IPS-15b (cell line): Measurements from ENCODE around the gene PDHX.
"Not testable (repeated sequence)": the region's sequence is repeated elsewhere in the genome, so short reads cannot be mapped to it uniquely, and the experiment has no call there.

Experiments
- H3K27me3 ChIP-seq: one replicate; pipeline ENCODE4 v1.6.1; 2013; ENCODE audit warnings: low read length; ENCODE audit not compliant: control insufficient read depth, insufficient read depth
- H3K36me3 ChIP-seq: one replicate; pipeline ENCODE4 v1.6.1; 2013; ENCODE audit warnings: low read length; ENCODE audit not compliant: control insufficient read depth, insufficient read depth
- H3K4me1 ChIP-seq: one replicate; pipeline ENCODE4 v1.6.1; 2013; ENCODE audit warnings: mild to moderate bottlenecking, low read length; ENCODE audit not compliant: control insufficient read depth, insufficient read depth
- H3K4me3 ChIP-seq: one replicate; pipeline ENCODE4 v1.5.1; 2013; ENCODE audit warnings: low read depth, low read length
- H3K9ac ChIP-seq: one replicate; pipeline ENCODE4 v1.6.1; 2013; ENCODE audit warnings: low read depth, mild to moderate bottlenecking, low read length
- H3K9me3 ChIP-seq: one replicate; pipeline ENCODE4 v1.6.1; 2013; ENCODE audit warnings: mild to moderate bottlenecking, low read length; ENCODE audit not compliant: control insufficient read depth, insufficient read depth

Gene PDHX

DNA sequence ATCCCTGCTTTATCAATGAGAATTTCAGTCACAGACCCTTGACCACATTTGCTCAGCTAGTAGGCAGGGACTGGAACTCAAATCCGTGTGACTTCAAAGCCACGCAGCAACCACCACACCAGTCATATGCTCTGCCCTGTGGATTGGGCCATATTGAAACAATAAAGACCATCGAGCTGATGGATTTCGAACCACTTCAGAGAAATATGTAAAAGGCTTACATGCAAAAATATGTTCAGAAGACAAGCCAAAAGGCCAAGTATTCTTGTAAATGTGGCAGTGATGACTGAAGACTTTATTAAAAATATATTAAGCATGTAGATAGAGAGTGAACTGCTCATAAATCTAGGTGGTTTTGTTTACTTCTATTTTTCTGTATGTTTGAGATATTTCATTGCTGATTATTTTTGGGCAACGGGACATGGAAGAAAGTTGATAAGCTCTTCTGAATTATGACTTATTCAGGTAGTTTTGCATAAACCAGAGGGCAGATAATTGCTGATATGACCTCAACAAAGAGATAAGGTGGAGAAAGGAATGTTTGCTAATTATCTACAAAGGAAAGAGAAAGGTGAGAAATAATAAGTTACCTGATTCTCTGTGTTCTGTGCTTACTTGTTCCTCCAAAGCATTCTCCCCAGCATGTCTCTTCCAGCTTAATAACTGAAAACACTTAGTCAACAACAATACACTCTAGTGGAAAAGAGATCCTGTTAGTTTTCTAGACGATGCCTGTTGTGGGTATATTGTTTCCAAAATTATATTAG is 99.4 kb downstream of the PDHX start:
- H3K36me3 ChIP-seq = no peaks in the 10 kb centered on the region
- peaks cover 20% of the 10 kb centered on the region for H3K4me1 ChIP-seq
- H3K27me3 ChIP-seq = no peaks in the 10 kb centered on the region
- no peak overlapping the region for H3K4me3 ChIP-seq
- no peak overlapping the region for H3K9ac ChIP-seq
- no peaks in the 10 kb centered on the region for H3K9me3 ChIP-seq

DNA sequence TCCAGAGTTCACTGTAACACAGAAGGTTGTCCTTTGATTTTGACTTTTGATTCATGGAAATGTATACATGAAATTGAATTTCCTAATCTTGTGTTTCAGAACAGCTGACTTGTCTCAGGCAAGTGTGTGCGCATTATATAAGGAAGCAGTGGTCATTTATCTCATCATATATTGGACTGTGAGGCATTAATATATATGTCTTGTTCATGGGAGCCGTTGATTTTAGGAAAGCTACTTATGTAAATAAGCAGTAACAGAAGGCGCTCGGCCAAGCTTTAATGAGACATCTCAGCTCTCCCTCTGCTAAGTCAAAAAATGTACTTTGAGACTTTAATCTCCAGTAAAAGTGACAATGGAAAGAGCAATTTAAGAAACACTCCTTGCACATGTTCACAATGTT is 100.5 kb downstream of the PDHX start:
- Histone ChIP-seq H3K27me3 (no peaks in the 10 kb centered on the region), H3K36me3 (no peaks in the 10 kb centered on the region)

DNA sequence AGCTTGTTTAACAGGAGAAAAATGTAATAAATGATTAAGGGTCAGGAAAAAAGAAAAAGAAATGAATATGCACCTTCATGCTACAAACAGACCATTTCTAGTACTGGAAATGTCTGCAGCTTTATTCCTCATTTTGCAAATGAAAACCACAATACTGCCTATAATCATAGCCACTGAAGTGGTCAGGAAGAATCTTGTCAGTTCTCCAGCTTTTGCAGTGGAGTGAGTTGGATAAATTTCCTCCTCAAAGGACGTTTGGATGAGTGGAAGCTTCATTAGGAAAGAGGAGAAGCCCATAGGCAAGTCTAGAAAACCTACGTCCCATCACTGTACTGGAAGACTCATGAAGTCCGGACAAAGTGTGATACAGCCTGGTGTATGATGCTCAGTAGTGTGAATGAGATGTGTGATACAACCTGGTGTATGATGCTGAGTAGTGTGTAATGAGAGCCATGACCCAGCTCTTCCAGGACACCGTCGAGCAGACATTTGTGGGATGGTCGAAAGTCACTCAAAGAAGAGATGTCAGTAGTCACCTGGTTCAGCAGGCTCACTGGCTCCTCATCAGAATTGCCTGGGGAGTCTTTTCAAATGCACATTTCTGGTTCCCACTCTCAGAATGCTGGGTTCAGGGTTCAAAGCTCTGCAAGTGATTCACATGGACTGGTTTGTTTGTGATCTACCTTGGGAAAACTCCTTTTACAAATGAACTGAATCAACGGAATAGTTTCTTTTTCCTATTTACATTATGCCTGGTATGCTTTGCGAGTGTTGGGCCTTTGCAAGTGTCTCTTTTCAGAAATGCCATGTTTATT is 101.3 kb downstream of the PDHX start:
- H3K4me3 ChIP-seq = no peak overlapping the region
- no peak overlapping the region for H3K9ac ChIP-seq
- peaks cover 16% of the 10 kb centered on the region for H3K4me1 ChIP-seq

More for the DNA sequence above, 100.5 kb downstream of the PDHX start:
- H3K9me3 ChIP-seq = no peaks in the 10 kb centered on the region
- peaks cover 16% of the 10 kb centered on the region for H3K4me1 ChIP-seq
- H3K9ac ChIP-seq = no peak overlapping the region
- H3K4me3 ChIP-seq = no peak overlapping the region

DNA sequence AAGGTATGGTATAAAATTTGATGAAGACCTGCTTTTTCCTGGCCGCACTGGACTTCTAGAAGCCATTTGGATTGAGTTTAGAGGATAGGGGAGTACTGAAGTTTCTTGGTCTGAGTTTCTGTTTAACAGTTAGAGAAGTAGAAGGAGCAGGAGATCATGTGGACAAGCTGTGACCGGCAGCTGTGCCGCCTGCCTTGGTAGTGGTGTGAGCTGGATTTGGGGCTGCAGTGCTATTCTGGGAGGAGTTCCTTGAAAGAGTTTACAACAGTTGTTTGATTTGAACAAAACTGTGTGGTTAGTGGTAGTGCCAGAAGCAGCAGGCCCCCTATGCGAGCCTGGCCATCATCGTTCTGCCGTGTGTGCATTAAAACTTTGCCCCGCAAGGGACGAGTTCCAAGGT is 105.2 kb downstream of the PDHX start:
- no peaks in the 10 kb centered on the region for H3K27me3 ChIP-seq
- H3K4me1 ChIP-seq = peaks cover 16% of the 10 kb centered on the region
- no peak overlapping the region for H3K4me3 ChIP-seq
- no peaks in the 10 kb centered on the region for H3K9me3 ChIP-seq
- no peak overlapping the region for H3K9ac ChIP-seq
- no peaks in the 10 kb centered on the region for H3K36me3 ChIP-seq

More for the DNA sequence above, 101.3 kb downstream of the PDHX start:
- no peaks in the 10 kb centered on the region for H3K27me3 ChIP-seq
- H3K9me3 ChIP-seq = no peaks in the 10 kb centered on the region
- H3K36me3 ChIP-seq = no peaks in the 10 kb centered on the region

DNA sequence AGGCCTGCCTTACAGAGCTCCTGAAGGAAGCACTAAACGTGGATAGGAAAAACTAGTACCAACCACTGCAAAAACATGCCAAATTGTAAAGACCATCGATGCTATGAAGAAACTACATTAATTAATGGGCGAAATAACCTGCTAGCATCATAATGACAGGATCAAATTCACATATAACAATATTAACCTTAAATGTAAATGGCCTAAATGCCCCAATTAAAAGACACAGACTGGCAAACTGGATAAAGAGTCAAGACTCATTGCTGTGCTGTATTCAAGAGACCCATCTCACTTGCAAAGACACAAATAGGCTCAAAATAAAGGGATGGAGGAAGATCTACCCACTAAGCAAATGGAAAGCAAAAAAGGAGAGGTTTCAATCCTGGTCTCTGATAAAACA is 107.5 kb downstream of the PDHX start:
- H3K27me3 ChIP-seq, H3K4me1 ChIP-seq, H3K4me3 ChIP-seq, H3K9ac ChIP-seq, H3K36me3 ChIP-seq, H3K9me3 ChIP-seq: not testable (repeated sequence)

DNA sequence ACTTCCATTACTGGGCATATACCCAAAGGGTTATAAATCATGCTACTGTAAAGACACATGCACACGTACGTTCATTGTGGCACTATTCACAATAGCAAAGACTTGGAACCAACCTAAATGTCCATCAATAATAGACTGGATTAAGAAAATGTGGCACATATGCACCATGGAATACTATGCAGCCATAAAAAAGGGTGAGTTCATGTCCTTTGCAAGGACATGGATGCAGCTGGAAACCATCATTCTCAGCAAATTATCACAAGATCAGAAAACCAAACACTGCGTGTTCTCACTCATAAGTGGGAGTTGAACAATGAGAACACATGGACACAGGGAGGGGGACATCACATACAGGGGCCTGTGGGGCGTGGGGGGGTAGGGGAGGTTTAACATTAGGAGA is 111.6 kb downstream of the PDHX start:
- not testable (repeated sequence) for H3K4me3 ChIP-seq, H3K9me3 ChIP-seq, H3K4me1 ChIP-seq, H3K27me3 ChIP-seq, H3K36me3 ChIP-seq, H3K9ac ChIP-seq

DNA sequence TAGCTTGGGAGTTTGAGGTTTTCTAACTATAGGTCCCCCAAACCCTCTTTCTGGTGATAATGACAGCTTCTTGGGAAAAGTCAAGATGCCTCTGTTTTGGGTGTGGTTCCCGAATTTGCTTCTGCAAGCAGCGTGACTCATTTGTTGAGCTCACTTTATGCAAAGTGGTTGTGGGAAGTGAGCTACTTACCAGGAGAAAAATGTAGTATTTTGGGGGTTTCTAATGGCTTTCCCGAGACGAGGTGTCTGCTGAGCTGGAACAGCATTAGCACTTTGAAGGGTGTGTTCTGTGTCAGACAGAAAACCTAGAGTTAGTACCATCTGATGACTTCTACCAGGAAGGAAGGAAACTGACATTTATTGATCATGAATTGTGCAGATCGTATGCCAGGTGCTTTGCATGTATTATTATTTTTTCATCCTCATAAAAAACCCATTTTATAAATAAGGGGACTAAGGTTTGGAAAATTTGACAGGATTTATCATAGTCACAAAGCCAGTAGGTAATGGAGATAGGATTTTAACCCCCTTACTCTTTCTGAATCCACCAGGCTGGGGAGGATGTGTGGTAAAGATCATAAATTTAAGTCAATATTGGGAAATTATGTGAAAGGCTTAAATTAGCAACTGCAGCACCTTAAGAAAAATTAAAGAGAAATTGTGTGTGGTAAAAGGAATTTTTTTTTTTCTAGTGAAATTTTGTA is 113.7 kb downstream of the PDHX start:
- H3K9me3 ChIP-seq = no peaks in the 10 kb centered on the region
- no peaks in the 10 kb centered on the region for H3K36me3 ChIP-seq
- H3K4me1 ChIP-seq = peaks cover 4% of the 10 kb centered on the region
- no peak overlapping the region for H3K9ac ChIP-seq
- H3K4me3 ChIP-seq = no peak overlapping the region
- no peaks in the 10 kb centered on the region for H3K27me3 ChIP-seq

DNA sequence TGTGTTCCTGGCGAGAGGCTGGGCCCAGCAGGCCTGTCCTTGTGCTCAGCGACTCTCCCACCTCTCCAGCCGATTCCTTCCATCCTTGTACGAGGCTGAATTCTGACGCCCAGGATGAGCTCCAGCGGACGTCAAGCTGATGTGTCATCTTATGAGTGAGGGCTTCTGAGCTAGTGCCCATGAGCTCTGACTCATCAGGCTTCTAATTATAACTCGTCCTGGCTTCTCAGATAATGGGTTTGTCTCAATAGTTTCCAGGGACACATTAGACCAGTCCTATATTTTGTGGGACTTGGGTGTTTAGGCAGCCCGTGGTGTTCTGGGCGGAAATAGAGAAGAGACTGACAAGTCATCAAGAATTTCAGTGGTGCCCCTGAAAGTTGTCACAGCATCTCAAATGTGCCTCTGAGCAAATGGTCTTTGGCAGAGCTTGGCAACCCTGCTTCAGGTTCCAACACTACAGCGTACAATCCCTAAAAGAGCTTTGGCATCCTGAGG is 114.3 kb downstream of the PDHX start:
- Histone ChIP-seq H3K9me3 (no peaks in the 10 kb centered on the region), H3K4me1 (peaks cover 4% of the 10 kb centered on the region), H3K4me3 (no peak overlapping the region)

DNA sequence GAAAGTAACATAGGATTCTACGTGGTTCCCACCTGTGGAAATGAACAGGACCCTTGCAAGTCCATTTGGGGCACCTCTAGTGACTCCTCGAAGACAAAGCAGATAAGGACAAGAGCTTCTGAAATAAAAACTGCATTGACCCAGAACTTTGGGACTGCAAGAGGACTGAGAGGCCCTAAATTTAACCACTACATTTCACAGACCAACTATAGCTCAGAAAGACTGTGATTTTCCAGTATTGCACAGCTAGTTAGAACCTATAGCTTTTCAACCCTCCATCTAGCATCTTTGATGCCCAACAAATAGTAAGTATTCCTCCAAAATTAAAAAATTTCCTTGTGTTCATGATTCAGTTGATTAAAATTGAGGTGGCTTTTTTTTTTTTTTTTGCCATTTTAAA is 114.9 kb downstream of the PDHX start:
- Histone ChIP-seq H3K4me1 (peaks cover 4% of the 10 kb centered on the region), H3K9ac (no peak overlapping the region), H3K4me3 (no peak overlapping the region), H3K36me3 (no peaks in the 10 kb centered on the region), H3K9me3 (no peaks in the 10 kb centered on the region), H3K27me3 (no peaks in the 10 kb centered on the region)

More for the DNA sequence above, 114.3 kb downstream of the PDHX start:
- no peaks in the 10 kb centered on the region for H3K36me3 ChIP-seq
- no peak overlapping the region for H3K9ac ChIP-seq
- no peaks in the 10 kb centered on the region for H3K27me3 ChIP-seq

DNA sequence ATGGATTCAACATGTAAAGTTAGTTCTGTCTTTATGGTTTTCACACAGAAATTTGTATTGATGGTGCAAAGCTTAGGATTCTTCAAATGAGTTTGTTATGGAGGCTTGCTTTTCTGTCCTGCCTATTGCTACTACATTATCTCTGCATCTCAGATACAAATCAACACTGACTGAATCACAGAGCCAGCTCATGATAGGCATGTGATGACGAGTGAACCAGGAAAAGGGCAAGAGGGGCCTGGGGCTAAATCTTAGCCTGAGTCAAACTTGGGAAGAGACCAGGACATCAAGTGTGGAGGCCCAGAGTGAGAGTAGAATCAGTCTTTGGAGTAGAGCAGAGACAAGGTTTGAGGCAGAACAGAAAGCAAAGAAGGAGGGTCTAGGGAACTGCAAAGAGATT is 115.4 kb downstream of the PDHX start:
- Histone ChIP-seq H3K9me3 (no peaks in the 10 kb centered on the region), H3K27me3 (no peaks in the 10 kb centered on the region), H3K4me3 (no peak overlapping the region), H3K36me3 (no peaks in the 10 kb centered on the region), H3K4me1 (peaks cover 4% of the 10 kb centered on the region), H3K9ac (no peak overlapping the region)

DNA sequence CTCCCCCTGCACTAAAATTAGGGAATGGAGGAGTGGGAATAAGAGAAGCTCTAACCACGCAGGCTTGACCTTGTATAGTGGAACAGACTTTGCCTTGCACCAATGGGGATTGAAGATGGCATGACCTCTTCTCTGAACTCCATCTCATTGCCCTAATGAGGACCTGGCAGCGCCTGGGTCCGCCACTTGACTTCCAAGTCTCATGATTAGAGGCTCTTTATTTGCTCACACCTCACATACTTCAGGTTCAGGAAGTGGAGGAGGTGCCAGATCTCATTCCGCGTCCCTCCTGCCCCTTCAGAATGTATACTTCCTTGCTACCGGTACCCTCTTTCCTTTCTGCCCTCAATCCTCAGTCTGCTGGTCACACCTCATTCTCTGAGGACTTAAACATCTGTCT is 116.6 kb downstream of the PDHX start:
- no peaks in the 10 kb centered on the region for H3K9me3 ChIP-seq
- no peak overlapping the region for H3K4me3 ChIP-seq
- H3K4me1 ChIP-seq = peaks cover 4% of the 10 kb centered on the region
- no peak overlapping the region for H3K9ac ChIP-seq
- H3K36me3 ChIP-seq = no peaks in the 10 kb centered on the region
- no peaks in the 10 kb centered on the region for H3K27me3 ChIP-seq
